Activated B cell treated with CpG ODN at 0.5 μM for 24 hours (primary cell): ENCODE results near the gene CRELD2. TPM values are rescaled to one million over a fixed set of nuclear protein-coding genes. Genes with fewer than 3 reads are reported as not detected.

Experiments
- ATAC-seq: fragments of 200-7000 bp; cut with Tn5 transposase; one replicate; pipeline ENCODE4 v1.10.0; 2021; ENCODE audit warnings: low read depth, mild to moderate bottlenecking, moderate library complexity
- CTCF ChIA-PET: fragments of 350-600 bp; sonication (Branson Sonifier 250); formaldehyde crosslinking; loops from one replicate; lab custom pipeline; 2021; ENCODE audit warnings: antibody characterized with exemption; lab: Charles Lee
- POLR2A ChIA-PET: fragments of 350-600 bp; sonication (Branson Sonifier 250); formaldehyde crosslinking; loops from one replicate; lab custom pipeline; 2021; ENCODE audit warnings: antibody characterized with exemption; lab: Charles Lee
- DNase-seq: peaks from one replicate; pipeline ENCODE4 v3.0.0; 2022
- H3K27ac Mint-ChIP-seq: one replicate; pipeline ENCODE4 v1.8.0; 2020; ENCODE audit warnings: mixed read lengths
- H3K27me3 Mint-ChIP-seq: one replicate; pipeline ENCODE4 v1.8.0; 2021; ENCODE audit warnings: mixed read lengths
- H3K36me3 Mint-ChIP-seq: one replicate; pipeline ENCODE4 v1.8.0; 2021; ENCODE audit warnings: low read depth, mixed read lengths
- H3K4me1 Mint-ChIP-seq: one replicate; pipeline ENCODE4 v1.8.0; 2021; ENCODE audit warnings: mixed read lengths
- H3K4me3 Mint-ChIP-seq: one replicate; pipeline ENCODE4 v1.8.0; 2020; ENCODE audit warnings: mild to moderate bottlenecking, mixed read lengths
- H3K9me3 Mint-ChIP-seq: one replicate; pipeline ENCODE4 v1.8.0; 2020; ENCODE audit warnings: mixed read lengths
- intact Hi-C: fragments of 100-400 bp; cut with micrococcal nuclease; formaldehyde crosslinking; loops from one replicate; pipeline ENCODE4 v1.15.1; 2024
- total RNA-seq: library from RNA; stranded (reverse); gene quantifications from 2 replicates; pipeline ENCODE4 v1.2.3, GENCODE V29; 2022
- TF ChIP-seq, protein P1 (sequence below): fragments of 200-600 bp; IDR thresholded peaks from one replicate; pipeline ENCODE4 v1.8.0; 2022; ENCODE audit warnings: antibody characterized with exemption, mild to moderate bottlenecking

CRELD2 gene
- total RNA-seq, 1 donor from 2014 or later, result 44.5 TPM

DNA sequence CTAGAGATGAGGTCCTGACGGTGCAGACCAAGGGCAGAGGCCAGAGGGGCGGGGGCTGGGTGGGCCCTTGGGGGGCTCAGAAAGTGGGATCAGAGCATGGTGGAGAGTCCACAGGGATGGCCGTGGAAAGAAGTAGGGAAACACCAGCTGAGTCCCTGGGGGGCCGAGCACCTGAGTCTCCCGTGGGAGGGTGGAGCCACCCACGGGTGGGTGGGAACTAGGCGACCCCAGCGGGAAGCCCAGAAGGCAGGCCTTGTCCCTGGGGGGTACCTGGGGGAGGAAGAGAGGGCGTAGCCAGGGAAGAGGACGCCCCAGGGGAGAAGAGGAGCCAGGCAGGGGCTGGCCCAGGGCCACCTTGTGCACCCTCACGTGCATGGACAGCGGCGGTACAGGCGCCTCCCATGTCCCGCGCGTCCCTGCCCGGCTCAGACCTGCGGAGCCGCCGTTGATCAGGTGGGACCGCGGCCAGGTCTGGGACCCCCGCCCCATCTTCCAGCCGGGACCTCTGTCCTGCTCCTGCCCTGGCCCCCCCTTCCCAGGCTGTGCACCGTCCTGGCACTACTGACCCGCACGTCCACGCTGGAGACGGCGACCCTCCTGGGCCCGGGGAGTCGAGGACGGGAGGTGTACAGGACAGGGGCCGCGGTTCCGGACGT is 10.2 kb downstream of the CRELD2 start:
- ChIA-PET POLR2A (no interaction called here), CTCF (interaction anchor here (1.0 to 4.2 kb wide), 2 partner anchors 51 to 102 kb away, joined by 3 to 30 read pairs; no protein-coding TSS in a partner anchor)
- DNase-seq (no peak), ATAC-seq (no peak)
- Mint-ChIP-seq H3K27ac (peak overlapping the region; percentile 30), H3K27me3 (no peaks in the 10 kb centered on the region), H3K4me1 (peaks cover 73% of the 10 kb centered on the region), H3K9me3 (no peaks in the 10 kb centered on the region), H3K4me3 (no peak overlapping the region), H3K36me3 (peaks cover 9% of the 10 kb centered on the region)
- TF ChIP-seq, protein P1, sequence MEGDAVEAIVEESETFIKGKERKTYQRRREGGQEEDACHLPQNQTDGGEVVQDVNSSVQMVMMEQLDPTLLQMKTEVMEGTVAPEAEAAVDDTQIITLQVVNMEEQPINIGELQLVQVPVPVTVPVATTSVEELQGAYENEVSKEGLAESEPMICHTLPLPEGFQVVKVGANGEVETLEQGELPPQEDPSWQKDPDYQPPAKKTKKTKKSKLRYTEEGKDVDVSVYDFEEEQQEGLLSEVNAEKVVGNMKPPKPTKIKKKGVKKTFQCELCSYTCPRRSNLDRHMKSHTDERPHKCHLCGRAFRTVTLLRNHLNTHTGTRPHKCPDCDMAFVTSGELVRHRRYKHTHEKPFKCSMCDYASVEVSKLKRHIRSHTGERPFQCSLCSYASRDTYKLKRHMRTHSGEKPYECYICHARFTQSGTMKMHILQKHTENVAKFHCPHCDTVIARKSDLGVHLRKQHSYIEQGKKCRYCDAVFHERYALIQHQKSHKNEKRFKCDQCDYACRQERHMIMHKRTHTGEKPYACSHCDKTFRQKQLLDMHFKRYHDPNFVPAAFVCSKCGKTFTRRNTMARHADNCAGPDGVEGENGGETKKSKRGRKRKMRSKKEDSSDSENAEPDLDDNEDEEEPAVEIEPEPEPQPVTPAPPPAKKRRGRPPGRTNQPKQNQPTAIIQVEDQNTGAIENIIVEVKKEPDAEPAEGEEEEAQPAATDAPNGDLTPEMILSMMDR, result no peak
- intact Hi-C loops, result loop anchor here (1.0 to 10.0 kb wide), 6 partner anchors 102 to 599 kb away; partner anchors contain the start of gene SCO2

DNA sequence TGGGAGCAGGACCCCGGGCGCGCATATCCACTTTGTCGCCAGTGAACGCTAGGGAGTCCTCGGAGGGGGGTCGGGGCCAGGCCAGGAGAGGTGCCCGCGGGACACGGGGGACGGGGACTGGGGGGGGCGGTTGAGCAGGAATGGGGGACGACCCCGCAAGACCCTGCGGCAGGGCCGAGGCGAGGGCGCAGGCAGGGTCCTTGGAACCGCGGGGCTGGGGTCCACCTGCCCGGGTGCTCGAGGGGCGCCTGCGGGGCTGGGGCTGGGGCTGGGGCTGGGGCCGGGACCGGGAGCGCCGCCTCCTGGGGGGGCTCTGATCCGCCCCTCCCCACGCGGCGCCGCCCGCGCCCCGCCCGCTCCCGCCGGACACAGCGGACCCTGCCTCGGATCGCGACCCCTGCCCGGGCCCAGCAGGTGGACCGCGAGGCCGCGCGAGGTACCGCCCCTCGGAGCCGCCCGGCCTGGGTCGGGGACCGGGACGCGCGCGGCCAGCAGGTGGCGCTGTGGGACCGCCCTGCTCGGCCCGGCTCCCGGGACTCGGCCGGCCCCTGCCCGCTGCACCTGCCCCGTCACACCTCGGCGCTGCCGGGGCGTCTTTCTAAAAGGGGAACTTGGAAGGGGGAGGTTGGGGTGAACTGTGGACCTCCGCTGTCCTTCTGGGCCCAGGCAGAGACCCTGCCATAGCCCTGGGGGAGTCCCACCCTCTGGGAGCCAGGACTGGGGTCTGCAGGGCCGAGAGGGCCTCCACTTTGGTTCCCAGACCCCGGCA is 11.0 kb downstream of the CRELD2 start:
- DNase-seq (peak; percentile 95), ATAC-seq (peak; percentile 36)
- Mint-ChIP-seq H3K36me3 (peaks cover 9% of the 10 kb centered on the region), H3K27me3 (no peaks in the 10 kb centered on the region), H3K4me3 (peak overlapping the region; percentile 44), H3K27ac (peak overlapping the region; percentile 79), H3K9me3 (no peaks in the 10 kb centered on the region), H3K4me1 (peaks cover 71% of the 10 kb centered on the region)
- CTCF ChIA-PET, result interaction anchor here (1.1 to 5.0 kb wide), 8 partner anchors 33 to 278 kb away, joined by 3 to 91 read pairs (median 14); partner anchors contain the start of gene PIM3
- TF ChIP-seq, protein P1, result peak; percentile 53
- intact Hi-C loops, result loop anchor here (1.0 to 10.0 kb wide), 6 partner anchors 101 to 598 kb away; partner anchors contain the start of gene SCO2
- POLR2A ChIA-PET, result interaction anchor here (0.8 to 15.4 kb wide), 7 partner anchors 34 to 262 kb away, joined by 4 to 828 read pairs (median 33); partner anchors contain the start of gene PIM3

DNA sequence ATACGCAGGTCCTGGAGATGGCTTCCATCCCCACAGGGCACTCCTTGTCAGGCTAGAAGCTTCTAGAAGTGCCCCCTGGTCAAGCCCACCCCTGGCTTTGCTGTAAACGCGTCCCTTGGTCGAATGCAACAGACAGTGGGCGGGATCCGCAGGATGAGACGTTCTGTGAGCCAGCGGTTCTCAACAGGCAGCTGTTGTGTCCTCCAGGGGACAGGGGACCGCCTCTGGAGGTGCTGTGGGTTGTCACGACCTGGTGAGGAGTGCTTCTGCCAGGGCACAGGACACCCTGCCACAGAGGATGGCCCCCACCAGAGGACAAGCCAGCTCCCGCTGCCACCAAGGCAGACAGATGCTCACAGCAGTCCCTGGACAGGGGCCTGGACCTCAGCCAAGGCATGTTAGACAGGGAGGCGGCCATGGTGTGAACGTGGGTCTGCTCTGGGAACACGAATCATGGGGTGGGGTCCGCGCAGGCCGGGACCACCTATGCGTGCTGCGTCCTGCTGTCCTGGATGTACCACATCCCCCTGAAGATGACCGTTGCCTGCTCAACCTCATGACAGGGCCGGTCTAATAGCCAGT is 11.7 kb downstream of the CRELD2 start:
- ChIA-PET POLR2A (interaction anchor here (0.8 to 15.4 kb wide), 10 partner anchors 21 to 261 kb away, joined by 3 to 828 read pairs (median 10); partner anchors contain the start of genes IL17REL and PIM3), CTCF (interaction anchor here (1.0 to 5.0 kb wide), 18 partner anchors 23 to 314 kb away, joined by 3 to 91 read pairs (median 4); partner anchors contain the start of gene PIM3)
- intact Hi-C loops, result loop anchor here (1.0 to 10.0 kb wide), 10 partner anchors 47 to 597 kb away; partner anchors contain the start of genes SBF1 and SCO2
- H3K4me3 Mint-ChIP-seq, result peak overlapping the region; percentile 44
- no peak for ATAC-seq
- DNase-seq, result no peak
- no peaks in the 10 kb centered on the region for H3K9me3 Mint-ChIP-seq
- peak overlapping the region; percentile 79 for H3K27ac Mint-ChIP-seq
- H3K36me3 Mint-ChIP-seq, result peaks cover 8% of the 10 kb centered on the region
- TF ChIP-seq, protein P1, result no peak
- no peaks in the 10 kb centered on the region for H3K27me3 Mint-ChIP-seq
- H3K4me1 Mint-ChIP-seq, result peaks cover 64% of the 10 kb centered on the region

DNA sequence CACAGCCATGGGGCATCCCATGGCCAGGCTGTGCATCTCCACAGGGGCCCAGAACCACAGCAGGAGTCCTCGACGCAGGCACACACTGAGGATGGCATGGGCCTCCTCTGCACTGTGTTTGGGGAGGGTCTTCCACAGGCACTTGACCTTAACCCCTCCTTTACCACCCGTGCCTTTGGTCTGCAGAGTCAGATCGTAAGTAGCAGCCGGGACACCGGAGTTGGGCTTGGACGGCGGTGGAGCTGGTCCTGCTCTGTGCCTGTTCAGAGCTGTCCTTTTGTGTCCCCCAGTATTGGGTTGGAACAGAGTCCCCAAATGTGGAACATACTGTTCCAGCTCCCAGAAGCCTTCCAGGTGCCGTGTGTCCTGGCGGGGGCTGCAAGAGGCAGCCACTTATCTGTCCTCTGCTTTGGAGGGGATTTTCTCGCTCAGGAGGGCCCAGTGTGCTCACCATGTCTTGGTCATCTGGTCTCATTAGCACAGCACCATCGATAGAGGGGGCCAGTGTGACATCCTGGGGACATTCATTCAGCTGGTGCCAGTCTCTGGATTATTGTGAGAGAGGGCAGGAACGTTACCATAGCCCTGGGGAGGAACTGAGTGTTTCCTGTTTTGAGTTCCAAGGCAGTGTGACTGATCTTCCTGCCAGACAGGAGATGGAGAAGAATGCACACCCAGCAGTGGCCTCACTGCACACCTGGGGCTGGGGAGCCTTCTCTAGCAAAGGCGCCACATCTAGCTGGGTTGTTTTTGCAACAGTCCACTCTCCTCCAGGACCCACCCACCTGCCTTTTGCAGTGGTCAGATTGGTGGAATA is 12.4 kb downstream of the CRELD2 start:
- peaks cover 5% of the 10 kb centered on the region for H3K36me3 Mint-ChIP-seq
- no peaks in the 10 kb centered on the region for H3K27me3 Mint-ChIP-seq
- H3K27ac Mint-ChIP-seq, result peak overlapping the region; percentile 79
- ChIA-PET POLR2A (interaction anchor here (0.7 to 15.4 kb wide), 21 partner anchors 9 to 609 kb away, joined by 3 to 828 read pairs (median 5); partner anchors contain the start of genes IL17REL and PIM3), CTCF (interaction anchor here (0.8 to 5.0 kb wide), 26 partner anchors 11 to 313 kb away, joined by 3 to 91 read pairs (median 4); partner anchors contain the start of gene PIM3)
- peak; percentile 46 for ATAC-seq
- peak overlapping the region; percentile 55 for H3K4me3 Mint-ChIP-seq
- TF ChIP-seq, protein P1, result peak; percentile 21
- H3K9me3 Mint-ChIP-seq, result no peaks in the 10 kb centered on the region
- intact Hi-C loops, result loop anchor here (1.0 to 10.0 kb wide), 7 partner anchors 31 to 544 kb away; partner anchors contain the start of gene SBF1
- peaks cover 56% of the 10 kb centered on the region for H3K4me1 Mint-ChIP-seq
- peak; percentile 53 for DNase-seq
